HG03045 (cell line): ENCODE data around the gene OCSTAMP.

Experiments used
- ATAC-seq: cut with Tn5 transposase; IDR thresholded peaks from one replicate; pipeline ENCODE4 v1.9.1; 2021; ENCODE audit warnings: mild to moderate bottlenecking, moderate library complexity; ENCODE audit not compliant: unreplicated experiment

The OCSTAMP gene

GRCh38 chr20:46520976-46521579 is 29.4 kb downstream of the OCSTAMP start:
- no peak for ATAC-seq

- ATAC-seq: no peak
Observed at GRCh38 chr20:46520540-46520939, 29.9 kb downstream of the OCSTAMP start.

- ATAC-seq: no peak
Observed at GRCh38 chr20:46519471-46520068, 30.9 kb downstream of the OCSTAMP start.

- ATAC-seq: peak; percentile 42
Observed at GRCh38 chr20:46512943-46513844, 37.3 kb downstream of the OCSTAMP start, which contains the start of gene ZNF334. ZNF334 (minus strand) TSS chr20:46513559; CDS start chr20:46512102, 1,457 bp downstream.

- no peak for ATAC-seq
Observed at GRCh38 chr20:46509523-46509922, 40.9 kb downstream of the OCSTAMP start.

GRCh38 chr20:46507760-46508407 is 42.6 kb downstream of the OCSTAMP start:
- no peak for ATAC-seq

GRCh38 chr20:46505506-46505905 is 44.9 kb downstream of the OCSTAMP start:
- ATAC-seq: no peak

GRCh38 chr20:46501961-46502360 is 48.5 kb downstream of the OCSTAMP start:
- no peak for ATAC-seq

GRCh38 chr20:46501337-46501942 is 49.0 kb downstream of the OCSTAMP start:
- no peak for ATAC-seq

GRCh38 chr20:46494077-46494476 is 56.4 kb downstream of the OCSTAMP start:
- ATAC-seq: no peak

- no peak for ATAC-seq
Observed at GRCh38 chr20:46491354-46491753, 59.1 kb downstream of the OCSTAMP start.
